Hepatocyte (in vitro differentiated cells): ENCODE measurements around the gene SELENOV. TPM values are rescaled to one million over a fixed set of nuclear protein-coding genes. Genes with fewer than 3 reads are reported as not detected.

Source experiments
- DNase-seq: peaks from one replicate; pipeline ENCODE4 v3.0.0-alpha.2; 2016; ENCODE audit warnings: low spot score
- H2AFZ ChIP-seq: fragments of 200-600 bp; sonication (generic); 2 replicates; pipeline ENCODE4 v1.6.0; 2016; ENCODE audit warnings: antibody characterized with exemption, mild to moderate bottlenecking
- H3K27ac ChIP-seq: fragments of 200-600 bp; sonication (generic); 2 replicates; pipeline ENCODE4 v1.5.1; 2016; ENCODE audit warnings: mild to moderate bottlenecking
- H3K27me3 ChIP-seq: fragments of 200-600 bp; sonication (generic); 2 replicates; pipeline ENCODE4 v1.6.1; 2016
- H3K36me3 ChIP-seq: fragments of 200-600 bp; sonication (generic); replicated peaks from 2 replicates; pipeline ENCODE4 v1.5.1; 2016; ENCODE audit warnings: low read depth; ENCODE audit not compliant: insufficient read depth
- H3K4me1 ChIP-seq: fragments of 200-600 bp; sonication (generic); 2 replicates; pipeline ENCODE4 v1.5.1; 2016; ENCODE audit warnings: mild to moderate bottlenecking, moderate library complexity; ENCODE audit not compliant: insufficient read depth
- H3K4me2 ChIP-seq: fragments of 200-600 bp; sonication (generic); 2 replicates; pipeline ENCODE4 v1.6.0; 2016
- H3K4me3 ChIP-seq: fragments of 200-600 bp; sonication (generic); 2 replicates; pipeline ENCODE4 v1.5.1; 2016; ENCODE audit warnings: mild to moderate bottlenecking
- H3K79me2 ChIP-seq: fragments of 200-600 bp; sonication (generic); 2 replicates; pipeline ENCODE4 v1.6.0; 2017; ENCODE audit warnings: mild to moderate bottlenecking
- H3K9me2 ChIP-seq: fragments of 200-600 bp; sonication (generic); replicated peaks from 2 replicates; pipeline ENCODE4 v1.6.0; 2017; ENCODE audit warnings: mild to moderate bottlenecking; ENCODE audit not compliant: insufficient read depth
- H3K9me3 ChIP-seq: fragments of 200-600 bp; sonication (generic); 2 replicates; pipeline ENCODE4 v1.5.1; 2016; ENCODE audit warnings: low read depth, mild to moderate bottlenecking
- H4K20me1 ChIP-seq: fragments of 200-600 bp; sonication (generic); 2 replicates; pipeline ENCODE4 v1.6.0; 2016; ENCODE audit warnings: mild to moderate bottlenecking; ENCODE audit not compliant: insufficient read depth, poor library complexity, severe bottlenecking
- CTCF ChIP-seq: fragments of 200-600 bp; sonication (generic); IDR thresholded peaks from 2 replicates; pipeline ENCODE4 v1.5.1; 2016; ENCODE audit warnings: antibody characterized with exemption, mild to moderate bottlenecking; ENCODE audit not compliant: poor library complexity
- EZH2 ChIP-seq: fragments of 200-600 bp; sonication (generic); IDR thresholded peaks from 2 replicates; pipeline ENCODE4 v1.6.1; 2016; ENCODE audit warnings: antibody characterized with exemption, mild to moderate bottlenecking, borderline replicate concordance
- EZH2phosphoT487 ChIP-seq: fragments of 200-600 bp; sonication (generic); IDR thresholded peaks from one replicate; pipeline ENCODE4 v1.6.1; 2018; ENCODE audit warnings: antibody characterized with exemption, mild to moderate bottlenecking, low read depth, moderate library complexity; ENCODE audit not compliant: unreplicated experiment, severe bottlenecking
- WGBS: methylation state at CpG from one replicate; pipeline ENCODE4 v1.1.6; 2016; ENCODE audit warnings: low lambda C conversion rate; ENCODE audit errors: missing lambda C conversion rate; 5-methylcytosine and 5-hydroxymethylcytosine counted together
- polyA plus RNA-seq: library from polyadenylated mRNA; unstranded; fragments of >200 nt; fragmentation: Nextera tagmentation; extraction: Ambion mirVana; gene quantifications from 2 replicates; pipeline ENCODE4 v1.2.1, GENCODE V29; 2016
- total RNA-seq: library from RNA; depleted of rRNA; stranded (reverse); fragments of >200 nt; gene quantifications from 2 replicates; pipeline ENCODE4 v1.2.3, GENCODE V29; 2014

The SELENOV gene
- total and polyA plus RNA-seq, 2 experiments from 2014 or later: 0.50 to 0.98 TPM

- Histone ChIP-seq H3K9me3 (no peaks in the 10 kb centered on the region), H3K27me3 (no peaks in the 10 kb centered on the region), H2AFZ (no peak overlapping the region), H3K79me2 (peaks cover 23% of the 10 kb centered on the region), H4K20me1 (peaks cover 4% of the 10 kb centered on the region), H3K4me2 (no peak overlapping the region), H3K4me3 (no peak overlapping the region), H3K36me3 (no peaks in the 10 kb centered on the region), H3K4me1 (peaks cover 12% of the 10 kb centered on the region), H3K9me2 (no peaks in the 10 kb centered on the region), H3K27ac (no peak overlapping the region)
- WGBS: 39% methylated on average over 2 of the region's 2 CpGs
- no peak for TF ChIP-seq CTCF
- no peak for TF ChIP-seq EZH2
- TF ChIP-seq EZH2phosphoT487: no peak
- no peak for DNase-seq
Measured at GRCh38 chr19:39542206-39542605, 27.3 kb downstream of the SELENOV start.

- TF ChIP-seq CTCF: no peak
- no peak for TF ChIP-seq EZH2
- no peak for TF ChIP-seq EZH2phosphoT487
- Histone ChIP-seq H4K20me1 (peaks cover 4% of the 10 kb centered on the region), H3K4me2 (no peak overlapping the region), H3K9me2 (no peaks in the 10 kb centered on the region), H2AFZ (no peak overlapping the region), H3K4me3 (no peak overlapping the region), H3K9me3 (no peaks in the 10 kb centered on the region), H3K27ac (no peak overlapping the region), H3K4me1 (peaks cover 9% of the 10 kb centered on the region), H3K27me3 (no peaks in the 10 kb centered on the region), H3K79me2 (peaks cover 10% of the 10 kb centered on the region), H3K36me3 (no peaks in the 10 kb centered on the region)
- no peak for DNase-seq
- WGBS: 93% methylated on average over 3 of the region's 3 CpGs
Measured at GRCh38 chr19:39543477-39543857, 28.5 kb downstream of the SELENOV start.

GRCh38 chr19:39544226-39544903 lies 29.4 kb downstream of the SELENOV start:
- Histone ChIP-seq H3K4me3 (no peak overlapping the region), H3K9me2 (no peaks in the 10 kb centered on the region), H3K4me2 (no peak overlapping the region), H3K9me3 (no peaks in the 10 kb centered on the region), H3K27me3 (no peaks in the 10 kb centered on the region), H3K79me2 (peaks cover 2% of the 10 kb centered on the region), H3K36me3 (no peaks in the 10 kb centered on the region), H3K4me1 (peaks cover 4% of the 10 kb centered on the region), H3K27ac (no peak overlapping the region), H4K20me1 (no peaks in the 10 kb centered on the region), H2AFZ (no peak overlapping the region)
- no peak for TF ChIP-seq CTCF
- no peak for DNase-seq
- 82% methylated on average over 7 of the region's 7 CpGs for WGBS
